Muscle of arm (tissue), 12 donors: ENCODE data around the gene CKAP5. TPM values are rescaled to one million over a fixed set of nuclear protein-coding genes. Genes with fewer than 3 reads are reported as not detected.

Experiments
- DNase-seq: peaks from one replicate; pipeline ENCODE4 v3.0.0-alpha.2; 2013
- polyA plus RNA-seq, 12 donors: library from polyadenylated mRNA; unstranded; fragments of 120-200 nt; gene quantifications; one replicate each; pipeline ENCODE4 v1.2.1, GENCODE V29; 2013; ENCODE audit not compliant: insufficient read length in 12 of 12

CKAP5 gene
- polyA plus RNA-seq, 12 donors, result 45.9 to 94.4 (median 61.2) TPM; not detected in 1

- DNase-seq, result no peak
Observed at GRCh38 chr11:46701078-46701654, 144.9 kb downstream of the CKAP5 start.

GRCh38 chr11:46700241-46701077 lies 145.6 kb downstream of the CKAP5 start, which contains the start of the genes ARHGAP1 and ZNF408:
Gene ARHGAP1, minus strand, starts transcription at chr11:46700619. Its CDS starts 4,512 bp downstream, at chr11:46696107.
Gene ZNF408, plus strand, starts transcription at chr11:46701031. Its CDS starts 17 bp downstream, at chr11:46701048.
- peak; percentile 99 for DNase-seq

- DNase-seq, result no peak
Observed at GRCh38 chr11:46698597-46698996, 147.5 kb downstream of the CKAP5 start.

GRCh38 chr11:46697723-46698122 lies 148.4 kb downstream of the CKAP5 start:
- DNase-seq, result no peak

- no peak for DNase-seq
Observed at GRCh38 chr11:46697303-46697702, 148.8 kb downstream of the CKAP5 start.

GRCh38 chr11:46696212-46696558 lies 149.9 kb downstream of the CKAP5 start:
- DNase-seq, result peak; percentile 58

- no peak for DNase-seq
Observed at GRCh38 chr11:46695345-46696211, 150.5 kb downstream of the CKAP5 start.

- no peak for DNase-seq
Observed at GRCh38 chr11:46694607-46695006, 151.5 kb downstream of the CKAP5 start.

- DNase-seq, result no peak
Observed at GRCh38 chr11:46694072-46694471, 152.0 kb downstream of the CKAP5 start.

GRCh38 chr11:46693597-46694012 lies 152.5 kb downstream of the CKAP5 start:
- DNase-seq, result no peak

Other genes with a start within 250 kb of the CKAP5 start
- gene HARBI1, start 229.1 kb downstream of the CKAP5 start, polyA plus RNA-seq, result 1 to 10 TPM in 10 of 12 donors, not detected in 2; 1.9 to 4.1 (median 3.1) TPM
- 10 to 100 TPM in 11 of 12 donors, not detected in 1; 21.5 to 47.2 (median 35.9) TPM for gene ATG13, start 228.7 kb downstream of the CKAP5 start, polyA plus RNA-seq
- gene ARHGAP1, start 145.7 kb downstream of the CKAP5 start, polyA plus RNA-seq, result 10 to 100 TPM in 11 of 12 donors, not detected in 1; 30.1 to 60.0 (median 37.7) TPM
- gene ZNF408, start 145.2 kb downstream of the CKAP5 start, polyA plus RNA-seq, result 10 to 100 TPM in 2 of 12 donors, 1 to 10 TPM in 9, not detected in 1; 5.1 to 14.1 (median 6.6) TPM
- gene F2, start 127.1 kb downstream of the CKAP5 start, polyA plus RNA-seq, result 1 to 10 TPM in 1 of 12 donors, under 1 TPM in 6, not detected in 5; 0.09 to 3.3 (median 0.28) TPM
- 10 to 100 TPM in 11 of 12 donors, not detected in 1; 20.6 to 54.2 (median 26.6) TPM for gene LRP4, start 72.3 kb upstream of the CKAP5 start, polyA plus RNA-seq
- gene CSTPP1, start 90.5 kb upstream of the CKAP5 start, polyA plus RNA-seq, result 10 to 100 TPM in 11 of 12 donors, not detected in 1; 18.6 to 33.6 (median 21.6) TPM